ENCODE data around the gene ATP6V0A4. TPM values are rescaled to one million over a fixed set of nuclear protein-coding genes. Genes with fewer than 3 reads are reported as not detected.

The ATP6V0A4 gene
- polyA plus RNA-seq, 1 experiment: not detected

DNA sequence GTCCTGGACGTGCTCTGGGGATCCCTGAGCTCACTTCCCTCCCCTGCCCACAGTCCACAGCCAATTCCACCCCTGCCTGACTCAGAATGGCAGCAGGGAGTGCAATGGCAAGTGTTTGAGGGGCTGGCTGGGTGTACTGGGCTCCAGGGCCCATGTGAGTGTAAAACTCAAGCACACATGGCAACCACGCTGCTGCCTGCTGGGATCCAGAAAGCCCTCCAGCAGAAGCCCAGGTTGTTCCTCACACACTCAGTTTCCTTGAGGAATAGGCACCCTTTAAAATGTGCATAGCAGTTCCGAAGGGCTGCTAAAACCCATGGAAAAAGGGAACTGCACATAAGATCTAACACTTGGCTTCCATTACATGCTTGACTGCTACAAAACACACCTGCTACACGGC lies 11.3 kb upstream of the ATP6V0A4 start:
- Histone ChIP-seq H3K9me3 (ENCODE audit: control insufficient read depth, insufficient read depth, low read length) (no peaks in the 10 kb centered on the region), H3K4me3 (ENCODE audit: low read depth, low read length) (no peak overlapping the region), H3K27ac (ENCODE audit: low read depth, low read length) (no peak overlapping the region), H3K27me3 (ENCODE audit: control insufficient read depth, insufficient read depth, low read length) (no peaks in the 10 kb centered on the region)
- no peak for DNase-seq (ENCODE audit: low read depth, low spot score)
- TF ChIP-seq, protein P1, sequence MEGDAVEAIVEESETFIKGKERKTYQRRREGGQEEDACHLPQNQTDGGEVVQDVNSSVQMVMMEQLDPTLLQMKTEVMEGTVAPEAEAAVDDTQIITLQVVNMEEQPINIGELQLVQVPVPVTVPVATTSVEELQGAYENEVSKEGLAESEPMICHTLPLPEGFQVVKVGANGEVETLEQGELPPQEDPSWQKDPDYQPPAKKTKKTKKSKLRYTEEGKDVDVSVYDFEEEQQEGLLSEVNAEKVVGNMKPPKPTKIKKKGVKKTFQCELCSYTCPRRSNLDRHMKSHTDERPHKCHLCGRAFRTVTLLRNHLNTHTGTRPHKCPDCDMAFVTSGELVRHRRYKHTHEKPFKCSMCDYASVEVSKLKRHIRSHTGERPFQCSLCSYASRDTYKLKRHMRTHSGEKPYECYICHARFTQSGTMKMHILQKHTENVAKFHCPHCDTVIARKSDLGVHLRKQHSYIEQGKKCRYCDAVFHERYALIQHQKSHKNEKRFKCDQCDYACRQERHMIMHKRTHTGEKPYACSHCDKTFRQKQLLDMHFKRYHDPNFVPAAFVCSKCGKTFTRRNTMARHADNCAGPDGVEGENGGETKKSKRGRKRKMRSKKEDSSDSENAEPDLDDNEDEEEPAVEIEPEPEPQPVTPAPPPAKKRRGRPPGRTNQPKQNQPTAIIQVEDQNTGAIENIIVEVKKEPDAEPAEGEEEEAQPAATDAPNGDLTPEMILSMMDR (IDR thresholded peaks at IDR 0.05; ENCODE audit: low read depth, low read length): no peak
- CTCF ChIA-PET: no interaction called here
- POLR2A ChIA-PET: no interaction called here

DNA sequence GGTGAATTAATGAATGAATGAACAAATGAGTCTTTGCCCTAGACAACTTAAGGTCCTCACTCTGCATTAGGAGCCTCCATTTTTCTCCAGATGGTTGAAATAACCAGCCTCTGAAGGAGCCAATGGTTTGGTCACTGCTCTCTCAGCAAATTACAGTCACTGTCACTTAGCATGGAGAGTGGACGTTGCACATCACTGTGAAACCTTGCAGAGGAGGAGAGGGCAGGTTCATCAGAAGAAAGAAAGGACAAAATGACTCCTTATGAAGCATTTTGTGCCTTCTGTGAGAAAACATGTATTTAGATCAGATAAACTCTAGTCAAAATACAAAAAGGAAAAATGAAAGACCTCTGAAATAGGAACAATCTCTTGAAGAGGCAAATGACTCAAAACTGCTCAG lies 6.6 kb upstream of the ATP6V0A4 start:
- H3K9me3 ChIP-seq (ENCODE audit: control insufficient read depth, insufficient read depth, low read length): 0 out of 2 replicates have a peak, but pooled peaks cover 3% of the 10 kb centered on the region
- CTCF ChIA-PET: no interaction called here
- H3K4me3 ChIP-seq (ENCODE audit: low read depth, low read length): no peak overlapping the region
- POLR2A ChIA-PET: no interaction called here
- no peak for DNase-seq (ENCODE audit: low read depth, low spot score)
- no peaks in the 10 kb centered on the region for H3K27me3 ChIP-seq (ENCODE audit: control insufficient read depth, insufficient read depth, low read length)
- TF ChIP-seq, protein P1 (IDR thresholded peaks at IDR 0.05; ENCODE audit: low read depth, low read length): no peak
- H3K27ac ChIP-seq (ENCODE audit: low read depth, low read length): no peak overlapping the region

DNA sequence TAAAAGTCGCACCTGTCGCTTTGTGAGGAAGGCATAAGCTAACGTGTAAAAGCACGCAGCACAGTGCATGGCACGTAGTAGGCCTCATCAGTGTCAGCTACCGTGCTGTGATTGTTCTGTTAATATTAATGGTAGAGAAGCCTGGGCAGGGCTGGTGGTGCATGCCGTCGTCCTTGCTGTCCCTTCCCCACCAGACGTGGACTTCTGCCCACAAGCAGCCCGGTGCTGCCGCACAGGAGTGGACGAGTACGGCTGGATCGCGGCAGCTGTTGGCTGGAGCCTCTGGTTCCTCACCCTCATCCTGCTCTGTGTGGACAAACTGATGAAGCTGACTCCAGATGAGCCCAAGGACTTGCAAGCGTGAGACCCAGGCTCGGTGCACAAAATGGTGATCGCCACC lies 4.7 kb upstream of the ATP6V0A4 start:
- ChIA-PET POLR2A (no interaction called here), CTCF (no interaction called here)
- no peak for DNase-seq (ENCODE audit: low read depth, low spot score)
- TF ChIP-seq, protein P1 (IDR thresholded peaks at IDR 0.05; ENCODE audit: low read depth, low read length): no peak
- H3K4me3 ChIP-seq (ENCODE audit: low read depth, low read length): no peak overlapping the region
- no peaks in the 10 kb centered on the region for H3K27me3 ChIP-seq (ENCODE audit: control insufficient read depth, insufficient read depth, low read length)
- no peak overlapping the region for H3K27ac ChIP-seq (ENCODE audit: low read depth, low read length)
- 0 out of 2 replicates have a peak, but pooled peaks cover 3% of the 10 kb centered on the region for H3K9me3 ChIP-seq (ENCODE audit: control insufficient read depth, insufficient read depth, low read length)

DNA sequence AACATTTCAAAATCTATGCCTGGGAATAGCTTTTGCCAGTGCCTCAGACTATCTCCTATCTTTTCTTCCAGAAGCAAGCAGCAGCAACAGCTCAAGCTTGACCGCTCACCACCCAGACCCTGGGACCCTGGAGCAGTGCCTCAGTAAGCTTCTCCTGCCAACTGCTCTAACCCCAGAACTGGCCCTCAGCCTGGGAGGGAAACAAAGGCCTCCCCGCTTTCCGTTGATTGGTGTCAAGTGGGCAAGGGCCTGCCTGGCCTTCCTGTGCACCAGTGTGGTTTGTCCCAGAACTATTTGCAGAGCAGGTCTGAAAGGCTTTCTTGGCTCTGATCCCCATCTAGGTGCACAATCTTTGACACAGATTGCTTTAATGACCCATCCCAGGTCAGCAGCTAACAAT lies 3.3 kb upstream of the ATP6V0A4 start:
- 0 out of 2 replicates have a peak, but pooled peaks cover 3% of the 10 kb centered on the region for H3K9me3 ChIP-seq (ENCODE audit: control insufficient read depth, insufficient read depth, low read length)
- POLR2A ChIA-PET: no interaction called here

DNA sequence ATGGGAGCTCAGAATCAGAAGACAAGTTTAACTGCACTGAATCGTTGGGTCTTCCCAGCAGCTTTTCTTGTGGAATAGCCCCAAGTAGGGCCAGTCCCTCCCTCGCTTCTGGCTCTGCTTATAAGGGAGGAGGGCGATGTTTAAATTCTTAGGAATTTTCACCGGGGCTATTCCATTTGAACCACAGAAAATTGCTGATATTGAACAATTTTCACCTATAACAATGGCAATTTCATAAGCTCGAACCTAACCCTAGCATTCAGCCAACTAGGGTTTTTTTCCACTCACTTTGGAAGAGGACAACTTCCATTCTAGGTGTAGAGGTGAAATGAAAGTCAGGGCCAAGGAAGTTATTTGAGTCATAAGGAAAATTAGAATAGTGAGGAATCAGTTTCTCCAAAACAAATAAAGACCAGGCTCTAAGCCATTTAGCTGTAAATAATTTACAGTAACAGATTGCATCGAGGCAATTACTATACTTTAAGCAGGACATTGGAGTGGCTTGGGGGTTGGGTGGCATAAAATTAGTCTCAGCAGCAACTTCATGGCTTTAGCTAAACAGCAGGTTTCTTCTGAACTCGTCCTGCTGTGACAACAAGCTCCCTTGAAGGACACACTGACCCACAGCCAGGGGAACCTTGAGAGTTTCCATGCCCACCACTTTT lies 1.5 kb upstream of the ATP6V0A4 start:
- CTCF ChIA-PET: interaction anchor here (0.6 kb wide), 1 partner anchor 186 kb away, joined by 3 read pairs; no protein-coding TSS in a partner anchor
- Histone ChIP-seq H3K27me3 (ENCODE audit: control insufficient read depth, insufficient read depth, low read length) (peaks cover 2% of the 10 kb centered on the region), H3K4me3 (ENCODE audit: low read depth, low read length) (no peak overlapping the region), H3K9me3 (ENCODE audit: control insufficient read depth, insufficient read depth, low read length) (0 out of 2 replicates have a peak, but pooled peaks cover 3% of the 10 kb centered on the region), H3K27ac (ENCODE audit: low read depth, low read length) (no peak overlapping the region)
- DNase-seq (ENCODE audit: low read depth, low spot score): no peak
- POLR2A ChIA-PET: no interaction called here
- TF ChIP-seq, protein P1 (IDR thresholded peaks at IDR 0.05; ENCODE audit: low read depth, low read length): no peak

More for the DNA sequence above, 3.3 kb upstream of the ATP6V0A4 start:
- TF ChIP-seq, protein P1 (IDR thresholded peaks at IDR 0.05; ENCODE audit: low read depth, low read length): no peak
- H3K27ac ChIP-seq (ENCODE audit: low read depth, low read length): no peak overlapping the region
- no peaks in the 10 kb centered on the region for H3K27me3 ChIP-seq (ENCODE audit: control insufficient read depth, insufficient read depth, low read length)
- no peak overlapping the region for H3K4me3 ChIP-seq (ENCODE audit: low read depth, low read length)
- CTCF ChIA-PET: no interaction called here
- DNase-seq (ENCODE audit: low read depth, low spot score): no peak
